Measurements from ENCODE around the gene NDUFS6.
"Not testable (repeated sequence)": the region's sequence is repeated elsewhere in the genome, so short reads cannot be mapped to it uniquely, and the experiment has no call there.

GRCh38 chr5:1843761-1844160 lies 42.6 kb downstream of the NDUFS6 start:
- TF ChIP-seq CTCF (IDR thresholded peaks at IDR 0.05; ENCODE audit: poor library complexity, severe bottlenecking); REST (IDR thresholded peaks at IDR 0.05; ENCODE audit: borderline replicate concordance); POLR2AphosphoS5 (IDR thresholded peaks at IDR 0.05); TAF1 (IDR thresholded peaks at IDR 0.05; ENCODE audit: low read depth); RAD21 (conservative IDR thresholded peaks at IDR 0.05); EP300 (conservative IDR thresholded peaks at IDR 0.05; ENCODE audit: poor library complexity, severe bottlenecking); EZH2 (IDR thresholded peaks at IDR 0.05; ENCODE audit: borderline replicate concordance, insufficient read depth, low read length, poor library complexity, severe bottlenecking); SMC3 (conservative IDR thresholded peaks at IDR 0.05; ENCODE audit: poor library complexity): not testable (repeated sequence)

Data from neural cell (in vitro differentiated cells).